ENCODE measurements around the gene ARHGAP45. TPM values are rescaled to one million over a fixed set of nuclear protein-coding genes. Genes with fewer than 3 reads are reported as not detected.

ARHGAP45 gene
- total RNA-seq, 2 experiments from 2014 or later, result 123 to 136 TPM

GRCh38 chr19:1101337-1101698 is 34.4 kb downstream of the ARHGAP45 start:
- H3K27me3 Mint-ChIP-seq (ENCODE audit: low read depth), result no peaks in the 10 kb centered on the region
- H3K4me1 Mint-ChIP-seq (ENCODE audit: low read depth), result peaks cover 73% of the 10 kb centered on the region
- peaks cover 6% of the 10 kb centered on the region for H3K36me3 Mint-ChIP-seq (ENCODE audit: low read depth)
- CTCF ChIA-PET, result interaction anchor here (1.0 to 1.3 kb wide), 4 partner anchors 27 to 116 kb away, joined by 3 read pairs; no protein-coding TSS in a partner anchor
- peaks cover 4% of the 10 kb centered on the region for H3K9me3 Mint-ChIP-seq
- peak overlapping the region; percentile 38 for H3K4me3 Mint-ChIP-seq
- H3K27ac Mint-ChIP-seq, result peak overlapping the region; percentile 79
- intact Hi-C loops (cut with micrococcal nuclease), result loop anchor here (5.0 kb wide), 1 partner anchor 194 kb away; no protein-coding TSS in a partner anchor
- DNase-seq, result peak; percentile 44

GRCh38 chr19:1102407-1103131 is 35.6 kb downstream of the ARHGAP45 start:
- H3K4me1 Mint-ChIP-seq (ENCODE audit: low read depth), result peaks cover 65% of the 10 kb centered on the region
- peak; percentile 64 for DNase-seq
- intact Hi-C loops (cut with micrococcal nuclease), result loop anchor here (1.0 to 5.0 kb wide), 7 partner anchors 7 to 422 kb away; partner anchors contain the start of genes MIDN, POLR2E, RNU6-2 and TMEM259
- H3K4me3 Mint-ChIP-seq, result peak overlapping the region; percentile 72
- peaks cover 9% of the 10 kb centered on the region for H3K36me3 Mint-ChIP-seq (ENCODE audit: low read depth)
- H3K27ac Mint-ChIP-seq, result peak overlapping the region; percentile 79
- H3K9me3 Mint-ChIP-seq, result peaks cover 4% of the 10 kb centered on the region
- no peaks in the 10 kb centered on the region for H3K27me3 Mint-ChIP-seq (ENCODE audit: low read depth)
- CTCF ChIA-PET, result interaction anchor here (0.5 to 1.1 kb wide), 6 partner anchors 11 to 444 kb away, joined by 3 to 4 read pairs (median 4); no protein-coding TSS in a partner anchor

GRCh38 chr19:1103132-1103707 is 36.3 kb downstream of the ARHGAP45 start:
- CTCF ChIA-PET, result interaction anchor here (0.8 to 0.9 kb wide), 2 partner anchors 10 to 89 kb away, joined by 4 read pairs; no protein-coding TSS in a partner anchor
- Mint-ChIP-seq H3K27me3 (ENCODE audit: low read depth) (no peaks in the 10 kb centered on the region), H3K4me3 (peak overlapping the region; percentile 72), H3K36me3 (ENCODE audit: low read depth) (peaks cover 9% of the 10 kb centered on the region), H3K27ac (peak overlapping the region; percentile 79), H3K9me3 (peaks cover 4% of the 10 kb centered on the region), H3K4me1 (ENCODE audit: low read depth) (peaks cover 60% of the 10 kb centered on the region)
- intact Hi-C loops (cut with micrococcal nuclease), result loop anchor here (1.0 to 5.0 kb wide), 6 partner anchors 8 to 423 kb away; partner anchors contain the start of genes MIDN, POLR2E, RNU6-2 and TMEM259
- no peak for DNase-seq

- Mint-ChIP-seq H3K36me3 (ENCODE audit: low read depth) (peaks cover 9% of the 10 kb centered on the region), H3K4me1 (ENCODE audit: low read depth) (peaks cover 54% of the 10 kb centered on the region), H3K27ac (peak within 1 kb of the TSS; percentile 79), H3K9me3 (peaks cover 4% of the 10 kb centered on the region), H3K4me3 (peak within 1 kb of the TSS; percentile 72), H3K27me3 (ENCODE audit: low read depth) (no peaks in the 10 kb centered on the region)
- DNase-seq, result peak; percentile 99
- intact Hi-C loops (cut with micrococcal nuclease), result loop anchor here (1.0 to 5.0 kb wide), 6 partner anchors 9 to 424 kb away; partner anchors contain the start of genes MIDN, POLR2E, RNU6-2 and TMEM259
- CTCF ChIA-PET, result no interaction called here
These were observed 36.8 kb downstream of the ARHGAP45 start, which contains the start of gene GPX4 for GRCh38 chr19:1103708-1104310. Gene GPX4, plus strand, starts transcription at chr19:1103994. Its CDS starts 50 bp downstream, at chr19:1104044.

GRCh38 chr19:1104311-1105007 is 37.5 kb downstream of the ARHGAP45 start:
- Mint-ChIP-seq H3K4me1 (ENCODE audit: low read depth) (peaks cover 48% of the 10 kb centered on the region), H3K9me3 (peaks cover 4% of the 10 kb centered on the region), H3K36me3 (ENCODE audit: low read depth) (peaks cover 9% of the 10 kb centered on the region), H3K27ac (peak overlapping the region; percentile 59), H3K27me3 (ENCODE audit: low read depth) (no peaks in the 10 kb centered on the region), H3K4me3 (peak overlapping the region; percentile 72)
- DNase-seq, result peak; percentile 68
- CTCF ChIA-PET, result interaction anchor here (0.6 kb wide), 1 partner anchor 27 kb away, joined by 4 read pairs; no protein-coding TSS in a partner anchor
- intact Hi-C loops (cut with micrococcal nuclease), result loop anchor here (5.0 kb wide), 1 partner anchor 197 kb away; no protein-coding TSS in a partner anchor

GRCh38 chr19:1105008-1105872 is 38.3 kb downstream of the ARHGAP45 start:
- intact Hi-C loops (cut with micrococcal nuclease), result no loop called here
- Mint-ChIP-seq H3K36me3 (ENCODE audit: low read depth) (peaks cover 4% of the 10 kb centered on the region), H3K27ac (peak overlapping the region; percentile 59), H3K4me1 (ENCODE audit: low read depth) (peaks cover 40% of the 10 kb centered on the region), H3K9me3 (no peaks in the 10 kb centered on the region), H3K27me3 (ENCODE audit: low read depth) (no peaks in the 10 kb centered on the region), H3K4me3 (peak overlapping the region; percentile 70)
- DNase-seq, result no peak
- CTCF ChIA-PET, result interaction anchor here (0.6 to 0.9 kb wide), 2 partner anchors 28 to 89 kb away, joined by 3 to 4 read pairs; no protein-coding TSS in a partner anchor

GRCh38 chr19:1105873-1106840 is 39.2 kb downstream of the ARHGAP45 start:
- Mint-ChIP-seq H3K27ac (no peak overlapping the region), H3K36me3 (ENCODE audit: low read depth) (peaks cover 6% of the 10 kb centered on the region), H3K4me3 (peak overlapping the region; percentile 46), H3K9me3 (no peaks in the 10 kb centered on the region), H3K27me3 (ENCODE audit: low read depth) (no peaks in the 10 kb centered on the region), H3K4me1 (ENCODE audit: low read depth) (peaks cover 32% of the 10 kb centered on the region)
- no peak for DNase-seq
- intact Hi-C loops (cut with micrococcal nuclease), result no loop called here
- CTCF ChIA-PET, result interaction anchor here (0.9 to 1.1 kb wide), 2 partner anchors 25 to 88 kb away, joined by 3 read pairs; no protein-coding TSS in a partner anchor

- Mint-ChIP-seq H3K4me1 (ENCODE audit: low read depth) (peaks cover 23% of the 10 kb centered on the region), H3K27ac (peak overlapping the region; percentile 8), H3K9me3 (no peaks in the 10 kb centered on the region), H3K36me3 (ENCODE audit: low read depth) (peaks cover 6% of the 10 kb centered on the region), H3K4me3 (peak overlapping the region; percentile 32), H3K27me3 (ENCODE audit: low read depth) (no peaks in the 10 kb centered on the region)
- CTCF ChIA-PET, result interaction anchor here (0.5 to 1.1 kb wide), 2 partner anchors 24 to 79 kb away, joined by 3 read pairs; no protein-coding TSS in a partner anchor
- intact Hi-C loops (cut with micrococcal nuclease), result no loop called here
- DNase-seq, result no peak
These were observed 40.1 kb downstream of the ARHGAP45 start for GRCh38 chr19:1106841-1107660.

GRCh38 chr19:1107661-1108261 is 40.8 kb downstream of the ARHGAP45 start:
- Mint-ChIP-seq H3K27me3 (ENCODE audit: low read depth) (no peaks in the 10 kb centered on the region), H3K9me3 (no peaks in the 10 kb centered on the region), H3K4me3 (no peak overlapping the region), H3K36me3 (ENCODE audit: low read depth) (peaks cover 6% of the 10 kb centered on the region), H3K4me1 (ENCODE audit: low read depth) (peaks cover 16% of the 10 kb centered on the region), H3K27ac (no peak overlapping the region)
- intact Hi-C loops (cut with micrococcal nuclease), result no loop called here
- CTCF ChIA-PET, result interaction anchor here (0.5 kb wide), 1 partner anchor 79 kb away, joined by 3 read pairs; no protein-coding TSS in a partner anchor
- DNase-seq, result no peak

Measured in activated naive CD4-positive, alpha-beta T cell treated with anti-CD3 and anti-CD28 coated beads for 36 hours (primary cell).